CMK (cell line): ENCODE results near the gene CALD1.

Experiments
- DNase-seq: peaks from one replicate; pipeline ENCODE4 v3.0.0-alpha.2; 2010; ENCODE audit warnings: low read depth

CALD1 gene

GRCh38 chr7:134896073-134896472, 116.6 kb downstream of the CALD1 start:
- DNase-seq = no peak

- no peak for DNase-seq
These were observed 118.5 kb downstream of the CALD1 start for GRCh38 chr7:134897936-134898335.

- no peak for DNase-seq
These were observed 120.3 kb downstream of the CALD1 start for GRCh38 chr7:134899729-134900128.

GRCh38 chr7:134900166-134900982, 120.9 kb downstream of the CALD1 start:
- DNase-seq = no peak

GRCh38 chr7:134901389-134902020, 122.1 kb downstream of the CALD1 start:
- no peak for DNase-seq

- no peak for DNase-seq
These were observed 122.6 kb downstream of the CALD1 start for GRCh38 chr7:134902058-134902457.

GRCh38 chr7:134903073-134903790, 123.8 kb downstream of the CALD1 start:
- DNase-seq = no peak

GRCh38 chr7:134905375-134905774, 125.9 kb downstream of the CALD1 start:
- DNase-seq = no peak

- DNase-seq = no peak
These were observed 127.6 kb downstream of the CALD1 start for GRCh38 chr7:134907000-134907399.

GRCh38 chr7:134907639-134908038, 128.2 kb downstream of the CALD1 start:
- DNase-seq = no peak

GRCh38 chr7:134908289-134908688, 128.9 kb downstream of the CALD1 start:
- DNase-seq = no peak

GRCh38 chr7:134910214-134910890, 130.9 kb downstream of the CALD1 start:
- no peak for DNase-seq

GRCh38 chr7:134910968-134911367, 131.5 kb downstream of the CALD1 start:
- DNase-seq = no peak

- no peak for DNase-seq
These were observed 136.9 kb downstream of the CALD1 start for GRCh38 chr7:134916171-134916883.

- DNase-seq = no peak
These were observed 139.8 kb downstream of the CALD1 start for GRCh38 chr7:134919240-134919641.

GRCh38 chr7:134920026-134920753, 140.8 kb downstream of the CALD1 start:
- no peak for DNase-seq

GRCh38 chr7:134922720-134923704, 143.6 kb downstream of the CALD1 start:
- no peak for DNase-seq

GRCh38 chr7:134925766-134926165, 146.3 kb downstream of the CALD1 start:
- DNase-seq = no peak

GRCh38 chr7:134926396-134926795, 147.0 kb downstream of the CALD1 start:
- no peak for DNase-seq

- no peak for DNase-seq
These were observed 147.6 kb downstream of the CALD1 start for GRCh38 chr7:134927076-134927475.
